Astrocyte of the spinal cord (primary cell): Measurements from ENCODE around the gene PCCA.

ENCODE experiments used
- DNase-seq: peaks from one replicate; pipeline ENCODE4 v3.0.0; 2011; ENCODE audit warnings: low read depth, low spot score
- H3K4me3 ChIP-seq: 2 replicates; pipeline ENCODE4 v1.5.1; 2011; ENCODE audit warnings: low read depth, mild to moderate bottlenecking, low read length, moderate library complexity
- in situ Hi-C: cut with HindIII; loops from 2 replicates; pipeline ENCODE4 v1.10.0; 2017; ENCODE audit warnings: low sequenced_read_pairs
- TF ChIP-seq, protein P1 (sequence below): IDR thresholded peaks from 2 replicates; pipeline ENCODE4 v1.5.1; 2012; ENCODE audit warnings: low read depth, mild to moderate bottlenecking, low read length, inconsistent platforms

The PCCA gene

DNA sequence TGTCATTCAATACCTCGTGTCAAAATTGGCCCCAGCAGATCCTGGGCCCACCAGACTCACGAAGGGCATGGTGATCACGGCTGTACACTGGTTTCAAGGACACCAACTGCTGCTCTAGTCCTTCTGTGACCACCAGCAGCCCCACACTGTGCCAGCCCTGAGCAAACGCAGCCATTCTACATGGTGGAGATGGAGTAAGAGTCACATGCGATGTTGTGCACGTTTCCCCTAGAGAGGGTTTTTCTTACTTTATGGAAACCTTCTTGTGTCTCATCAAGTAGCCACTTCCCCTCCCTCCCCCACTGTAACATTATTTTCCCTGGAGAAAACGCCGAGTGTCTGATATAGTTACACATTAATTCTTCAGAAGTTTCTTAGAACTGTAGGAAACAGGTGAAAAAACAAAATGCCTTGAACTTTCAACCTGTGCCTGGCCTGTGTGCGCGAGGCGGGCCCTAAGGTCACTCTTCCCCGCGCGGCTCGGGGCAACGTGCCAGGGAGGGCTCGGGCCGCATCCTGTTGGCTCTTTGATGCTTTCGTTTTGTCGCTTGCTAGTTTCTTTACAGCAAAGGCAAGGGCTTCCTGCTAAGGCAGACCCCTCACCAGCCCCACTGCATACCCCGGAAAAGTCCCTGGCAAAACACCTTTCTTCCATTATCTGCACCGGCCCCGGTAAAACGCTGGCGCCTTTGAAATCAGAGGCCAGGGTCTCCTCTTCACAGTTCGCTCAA, 455.1 kb downstream of the PCCA start:
- TF ChIP-seq, protein P1, sequence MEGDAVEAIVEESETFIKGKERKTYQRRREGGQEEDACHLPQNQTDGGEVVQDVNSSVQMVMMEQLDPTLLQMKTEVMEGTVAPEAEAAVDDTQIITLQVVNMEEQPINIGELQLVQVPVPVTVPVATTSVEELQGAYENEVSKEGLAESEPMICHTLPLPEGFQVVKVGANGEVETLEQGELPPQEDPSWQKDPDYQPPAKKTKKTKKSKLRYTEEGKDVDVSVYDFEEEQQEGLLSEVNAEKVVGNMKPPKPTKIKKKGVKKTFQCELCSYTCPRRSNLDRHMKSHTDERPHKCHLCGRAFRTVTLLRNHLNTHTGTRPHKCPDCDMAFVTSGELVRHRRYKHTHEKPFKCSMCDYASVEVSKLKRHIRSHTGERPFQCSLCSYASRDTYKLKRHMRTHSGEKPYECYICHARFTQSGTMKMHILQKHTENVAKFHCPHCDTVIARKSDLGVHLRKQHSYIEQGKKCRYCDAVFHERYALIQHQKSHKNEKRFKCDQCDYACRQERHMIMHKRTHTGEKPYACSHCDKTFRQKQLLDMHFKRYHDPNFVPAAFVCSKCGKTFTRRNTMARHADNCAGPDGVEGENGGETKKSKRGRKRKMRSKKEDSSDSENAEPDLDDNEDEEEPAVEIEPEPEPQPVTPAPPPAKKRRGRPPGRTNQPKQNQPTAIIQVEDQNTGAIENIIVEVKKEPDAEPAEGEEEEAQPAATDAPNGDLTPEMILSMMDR, result no peak
- in situ Hi-C loops, result no loop called here
- H3K4me3 ChIP-seq, result no peak overlapping the region
- peak; percentile 47 for DNase-seq

DNA sequence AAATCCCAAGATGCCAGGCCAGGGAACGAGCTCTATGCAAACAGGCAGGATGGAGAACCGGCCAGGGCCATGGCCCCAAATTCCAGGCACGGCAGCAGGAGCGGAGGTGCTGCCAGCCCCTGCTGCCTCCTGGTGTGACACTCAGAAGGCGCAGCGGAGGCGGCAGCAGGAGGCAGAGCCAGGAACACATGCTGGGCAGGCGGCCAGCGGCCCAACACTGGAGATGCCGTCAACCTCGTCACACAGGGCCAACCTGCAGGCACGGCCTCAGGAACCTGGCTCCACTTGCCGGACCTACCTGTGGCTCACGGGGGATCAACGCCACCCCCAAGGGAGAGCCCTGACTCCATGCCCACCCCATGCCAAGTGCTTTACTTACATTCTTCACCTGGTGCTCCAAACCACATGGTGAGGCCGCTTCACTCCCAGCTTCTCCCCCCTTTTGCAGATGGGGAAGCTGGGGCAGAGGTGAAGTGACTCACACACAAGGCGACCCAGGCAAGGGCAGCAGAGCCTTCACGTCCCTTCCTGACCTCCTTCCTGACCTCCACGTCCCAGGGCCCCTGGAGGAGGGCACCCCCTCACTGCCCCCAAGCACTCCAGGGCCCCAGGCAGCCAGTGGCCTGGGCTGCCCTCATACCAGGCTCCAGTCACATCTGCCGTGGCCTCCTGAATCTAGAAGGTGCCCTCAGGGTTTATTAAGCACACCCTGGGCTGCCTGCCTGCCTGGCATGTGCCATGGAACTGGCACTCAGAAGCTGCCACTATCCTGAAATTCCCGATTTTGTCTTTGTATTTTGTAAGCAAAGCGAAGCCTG, 456.2 kb downstream of the PCCA start:
- H3K4me3 ChIP-seq, result no peak overlapping the region
- in situ Hi-C loops, result no loop called here
- TF ChIP-seq, protein P1, result no peak
- DNase-seq, result no peak

DNA sequence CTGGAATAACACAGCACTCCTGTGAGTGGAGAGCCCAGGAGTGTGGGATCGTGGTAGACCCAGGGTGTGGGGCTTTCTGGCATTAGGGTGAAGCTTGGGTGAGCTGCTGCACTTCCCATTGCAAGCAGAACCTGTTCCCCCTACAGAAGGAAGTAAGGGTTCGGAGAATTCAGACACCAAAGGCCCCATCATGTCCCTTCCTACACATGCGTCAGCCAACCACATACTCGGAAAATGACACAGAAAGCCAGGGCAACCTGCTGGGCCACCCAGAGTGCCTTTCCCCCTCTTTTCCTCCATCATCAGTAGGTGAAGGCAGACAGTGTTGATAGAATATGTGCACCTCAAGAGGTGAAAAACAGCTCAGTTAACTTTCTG, 456.8 kb downstream of the PCCA start:
- DNase-seq, result no peak
- TF ChIP-seq, protein P1, result no peak
- H3K4me3 ChIP-seq, result no peak overlapping the region
- in situ Hi-C loops, result no loop called here

- in situ Hi-C loops, result no loop called here
- no peak for DNase-seq
- TF ChIP-seq, protein P1, result no peak
- no peak overlapping the region for H3K4me3 ChIP-seq
Observed at GRCh38 chr13:100546713-100547405, 458.0 kb downstream of the PCCA start.

DNA sequence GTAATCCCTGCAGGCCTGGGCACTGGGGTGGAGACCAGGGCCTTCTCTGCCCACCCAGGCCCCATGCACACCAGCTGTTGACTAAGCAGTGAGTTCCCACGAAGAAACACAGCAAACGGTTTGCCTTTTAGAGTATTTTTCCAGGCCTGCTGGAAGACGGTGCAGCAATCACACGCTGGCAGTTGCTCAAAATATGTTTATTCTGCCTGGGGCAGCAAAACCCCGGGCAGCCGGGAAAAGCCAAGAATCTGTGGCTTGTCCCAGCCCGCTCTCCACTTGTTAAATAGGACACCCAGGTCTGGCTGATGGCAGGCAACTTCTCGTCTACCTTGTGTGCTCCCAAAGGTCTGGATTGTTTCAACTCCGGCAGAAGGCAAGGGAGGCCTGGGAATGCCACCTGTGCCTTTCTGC, 458.9 kb downstream of the PCCA start:
- TF ChIP-seq, protein P1, result no peak
- in situ Hi-C loops, result no loop called here
- no peak for DNase-seq

GRCh38 chr13:100549316-100549715, 460.4 kb downstream of the PCCA start:
- TF ChIP-seq, protein P1, result no peak

More for the DNA sequence above, 458.9 kb downstream of the PCCA start:
- no peak overlapping the region for H3K4me3 ChIP-seq

More at GRCh38 chr13:100549316-100549715, 460.4 kb downstream of the PCCA start:
- in situ Hi-C loops, result no loop called here
- no peak for DNase-seq
- no peak overlapping the region for H3K4me3 ChIP-seq
